ENCODE results near the gene TBC1D22A.

TBC1D22A gene

GRCh38 chr22:47180796-47181195 lies 418.3 kb downstream of the TBC1D22A start:
- TF ChIP-seq, protein P1, sequence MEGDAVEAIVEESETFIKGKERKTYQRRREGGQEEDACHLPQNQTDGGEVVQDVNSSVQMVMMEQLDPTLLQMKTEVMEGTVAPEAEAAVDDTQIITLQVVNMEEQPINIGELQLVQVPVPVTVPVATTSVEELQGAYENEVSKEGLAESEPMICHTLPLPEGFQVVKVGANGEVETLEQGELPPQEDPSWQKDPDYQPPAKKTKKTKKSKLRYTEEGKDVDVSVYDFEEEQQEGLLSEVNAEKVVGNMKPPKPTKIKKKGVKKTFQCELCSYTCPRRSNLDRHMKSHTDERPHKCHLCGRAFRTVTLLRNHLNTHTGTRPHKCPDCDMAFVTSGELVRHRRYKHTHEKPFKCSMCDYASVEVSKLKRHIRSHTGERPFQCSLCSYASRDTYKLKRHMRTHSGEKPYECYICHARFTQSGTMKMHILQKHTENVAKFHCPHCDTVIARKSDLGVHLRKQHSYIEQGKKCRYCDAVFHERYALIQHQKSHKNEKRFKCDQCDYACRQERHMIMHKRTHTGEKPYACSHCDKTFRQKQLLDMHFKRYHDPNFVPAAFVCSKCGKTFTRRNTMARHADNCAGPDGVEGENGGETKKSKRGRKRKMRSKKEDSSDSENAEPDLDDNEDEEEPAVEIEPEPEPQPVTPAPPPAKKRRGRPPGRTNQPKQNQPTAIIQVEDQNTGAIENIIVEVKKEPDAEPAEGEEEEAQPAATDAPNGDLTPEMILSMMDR (IDR thresholded peaks at IDR 0.05; ENCODE audit: low read depth, low read length, missing control alignments) = no peak
- in situ Hi-C loops (cut with HindIII; ENCODE audit: low pct_ligation_motif_present, low sequenced_read_pairs) = no loop called here
- no peaks in the 10 kb centered on the region for H3K27me3 ChIP-seq (replicated peaks)
- no peak overlapping the region for H3K27ac ChIP-seq
- no peaks in the 10 kb centered on the region for H3K36me3 ChIP-seq (replicated peaks)
- H3K4me3 ChIP-seq (ENCODE audit: low read depth, low read length) = no peak overlapping the region
- DNase-seq = no peak

- Histone ChIP-seq H3K27me3 (replicated peaks) (no peaks in the 10 kb centered on the region), H3K27ac (no peak overlapping the region), H3K36me3 (replicated peaks) (no peaks in the 10 kb centered on the region), H3K4me3 (ENCODE audit: low read depth, low read length) (no peak overlapping the region)
- in situ Hi-C loops (cut with HindIII; ENCODE audit: low pct_ligation_motif_present, low sequenced_read_pairs) = no loop called here
- TF ChIP-seq, protein P1 (IDR thresholded peaks at IDR 0.05; ENCODE audit: low read depth, low read length, missing control alignments) = no peak
- no peak for DNase-seq
Measured at GRCh38 chr22:47187176-47187957, 424.9 kb downstream of the TBC1D22A start.

DNA sequence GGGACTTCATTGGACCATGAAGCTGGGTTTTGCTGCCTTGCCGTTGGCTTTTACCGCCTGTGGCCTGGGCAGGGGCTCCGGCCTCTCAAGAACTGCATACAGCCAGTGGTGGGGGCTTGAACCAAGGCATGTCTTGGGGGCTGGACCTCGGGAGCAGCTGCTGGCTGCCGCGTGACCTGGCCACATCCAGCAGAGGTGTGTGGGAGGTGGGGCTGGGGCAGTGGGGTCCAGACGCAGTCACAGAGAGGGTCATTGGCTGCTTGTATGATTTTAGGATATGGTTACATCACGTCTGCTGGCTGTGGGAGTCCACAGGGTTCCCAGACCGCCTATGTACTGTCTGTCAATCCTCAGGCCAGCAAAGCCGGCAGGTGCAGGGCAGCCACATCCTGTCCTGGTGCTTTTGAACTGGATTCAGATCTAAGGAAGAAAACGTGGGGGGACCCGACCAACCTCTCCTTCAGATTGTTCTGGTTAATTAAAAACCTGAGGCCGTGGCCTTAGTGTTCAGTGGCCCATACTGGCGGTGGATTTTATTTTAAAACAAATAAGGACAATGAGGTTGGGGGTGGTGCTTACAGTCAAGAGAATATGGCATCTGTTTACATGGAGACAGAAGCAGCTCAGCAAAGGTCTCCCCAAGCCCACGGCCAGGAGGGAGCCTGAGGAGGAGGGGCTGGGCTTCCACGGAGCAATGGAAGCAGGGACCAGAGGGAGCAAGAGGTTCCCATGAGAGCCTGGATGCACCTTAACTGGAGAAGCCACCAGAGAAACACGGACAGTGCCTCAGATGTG lies 426.0 kb downstream of the TBC1D22A start:
- DNase-seq = no peak
- in situ Hi-C loops (cut with HindIII; ENCODE audit: low pct_ligation_motif_present, low sequenced_read_pairs) = no loop called here
- TF ChIP-seq, protein P1 (IDR thresholded peaks at IDR 0.05; ENCODE audit: low read depth, low read length, missing control alignments) = no peak
- Histone ChIP-seq H3K27me3 (replicated peaks) (no peaks in the 10 kb centered on the region), H3K4me3 (ENCODE audit: low read depth, low read length) (no peak overlapping the region), H3K27ac (no peak overlapping the region), H3K36me3 (replicated peaks) (no peaks in the 10 kb centered on the region)

- no peak overlapping the region for H3K4me3 ChIP-seq (ENCODE audit: low read depth, low read length)
- H3K36me3 ChIP-seq (replicated peaks) = no peaks in the 10 kb centered on the region
- no peak for DNase-seq
- in situ Hi-C loops (cut with HindIII; ENCODE audit: low pct_ligation_motif_present, low sequenced_read_pairs) = no loop called here
- TF ChIP-seq, protein P1 (IDR thresholded peaks at IDR 0.05; ENCODE audit: low read depth, low read length, missing control alignments) = no peak
- no peak overlapping the region for H3K27ac ChIP-seq
- no peaks in the 10 kb centered on the region for H3K27me3 ChIP-seq (replicated peaks)
Measured at GRCh38 chr22:47189056-47189916, 426.8 kb downstream of the TBC1D22A start.

- Histone ChIP-seq H3K36me3 (replicated peaks) (no peaks in the 10 kb centered on the region), H3K27me3 (replicated peaks) (no peaks in the 10 kb centered on the region), H3K4me3 (ENCODE audit: low read depth, low read length) (no peak overlapping the region), H3K27ac (no peak overlapping the region)
- TF ChIP-seq, protein P1 (IDR thresholded peaks at IDR 0.05; ENCODE audit: low read depth, low read length, missing control alignments) = no peak
- DNase-seq = no peak
- in situ Hi-C loops (cut with HindIII; ENCODE audit: low pct_ligation_motif_present, low sequenced_read_pairs) = no loop called here
Measured at GRCh38 chr22:47190276-47190956, 428.0 kb downstream of the TBC1D22A start.
